Brain microvascular endothelial cell (primary cell): ENCODE data around the gene PSMD1.
"Not testable (repeated sequence)": the region's sequence is repeated elsewhere in the genome, so short reads cannot be mapped to it uniquely, and the experiment has no call there.

ENCODE experiments used
- DNase-seq: peaks from one replicate; pipeline ENCODE4 v3.0.0-alpha.2; 2020
- H3K27ac ChIP-seq: fragments of 250-450 bp; sonication (Bioruptor Pico); 2 replicates; pipeline ENCODE4 v1.5.1; 2020; ENCODE audit warnings: mild to moderate bottlenecking, moderate library complexity
- H3K27me3 ChIP-seq: fragments of 250-450 bp; sonication (Bioruptor Pico); replicated peaks from 2 replicates; pipeline ENCODE4 v1.5.1; 2020; ENCODE audit warnings: mild to moderate bottlenecking
- H3K36me3 ChIP-seq: fragments of 250-450 bp; sonication (Bioruptor Pico); replicated peaks from 2 replicates; pipeline ENCODE4 v1.5.1; 2020; ENCODE audit warnings: mild to moderate bottlenecking
- H3K4me3 ChIP-seq: 2 replicates; pipeline ENCODE4 v1.5.1; 2011; ENCODE audit warnings: low read depth, mild to moderate bottlenecking, control low read depth, low read length, moderate library complexity
- CTCF ChIP-seq: IDR thresholded peaks from 2 replicates; pipeline ENCODE4 v1.5.1; 2011; ENCODE audit warnings: low read depth, mild to moderate bottlenecking, moderate library complexity, low read length, control low read depth, inconsistent platforms; ENCODE audit errors: missing control alignments
- in situ Hi-C: cut with HindIII; loops from 2 replicates; pipeline ENCODE4 v1.10.0; 2017; ENCODE audit warnings: low sequenced_read_pairs, low pct_ligation_motif_present

PSMD1 gene

GRCh38 chr2:231172025-231172424 is 115.4 kb downstream of the PSMD1 start:
- Histone ChIP-seq H3K27ac (no peak overlapping the region), H3K36me3 (peaks cover 23% of the 10 kb centered on the region), H3K27me3 (no peaks in the 10 kb centered on the region), H3K4me3 (no peak overlapping the region)
- in situ Hi-C loops = no loop called here
- no peak for DNase-seq
- TF ChIP-seq CTCF = no peak

- Histone ChIP-seq H3K27ac (no peak overlapping the region), H3K36me3 (peaks cover 21% of the 10 kb centered on the region), H3K4me3 (no peak overlapping the region), H3K27me3 (no peaks in the 10 kb centered on the region)
- DNase-seq = no peak
- in situ Hi-C loops = no loop called here
- no peak for TF ChIP-seq CTCF
Observed at GRCh38 chr2:231174211-231174651, 117.6 kb downstream of the PSMD1 start.

GRCh38 chr2:231176066-231176465 is 119.4 kb downstream of the PSMD1 start:
- in situ Hi-C loops = no loop called here
- TF ChIP-seq CTCF = no peak
- H3K27ac ChIP-seq = no peak overlapping the region
- peaks cover 14% of the 10 kb centered on the region for H3K36me3 ChIP-seq
- DNase-seq = no peak
- no peaks in the 10 kb centered on the region for H3K27me3 ChIP-seq
- H3K4me3 ChIP-seq = no peak overlapping the region

- Histone ChIP-seq H3K36me3 (peaks cover 11% of the 10 kb centered on the region), H3K4me3 (no peak overlapping the region), H3K27ac (no peak overlapping the region), H3K27me3 (no peaks in the 10 kb centered on the region)
- DNase-seq = no peak
- in situ Hi-C loops = no loop called here
- TF ChIP-seq CTCF = no peak
Observed at GRCh38 chr2:231177156-231178025, 120.7 kb downstream of the PSMD1 start.

- peaks cover 11% of the 10 kb centered on the region for H3K36me3 ChIP-seq
- H3K27me3 ChIP-seq, H3K4me3 ChIP-seq, H3K27ac ChIP-seq, in situ Hi-C loops, DNase-seq: not testable (repeated sequence)
Observed at GRCh38 chr2:231178805-231179204, 122.1 kb downstream of the PSMD1 start.

GRCh38 chr2:231181860-231182512 is 125.3 kb downstream of the PSMD1 start:
- no peaks in the 10 kb centered on the region for H3K27me3 ChIP-seq
- no peak overlapping the region for H3K4me3 ChIP-seq
- no peak for TF ChIP-seq CTCF
- peak overlapping the region; percentile 36 for H3K27ac ChIP-seq
- DNase-seq = peak; percentile 64
- no peaks in the 10 kb centered on the region for H3K36me3 ChIP-seq
- in situ Hi-C loops = no loop called here
